ENCODE results near the gene STK11IP. TPM values are rescaled to one million over a fixed set of nuclear protein-coding genes. Genes with fewer than 3 reads are reported as not detected.

The STK11IP gene
- total and polyA plus RNA-seq, 2 of the 13 experiments (the other 11 are each of a cell fraction or from before 2014, with no cell fraction given), result 12.8 to 24.0 TPM

- 0 out of 2 replicates have a peak, but pooled peaks have one; percentile 28 for TF ChIP-seq FOXO4 (CRISPR knock-in tag; conservative IDR thresholded peaks at IDR 0.05)
- no peak for TF ChIP-seq IRF2 (CRISPR knock-in tag; IDR thresholded peaks at IDR 0.05)
- H3K79me2 ChIP-seq (ENCODE audit: insufficient read depth, low read length), result no peaks in the 10 kb centered on the region
- H3K4me2 ChIP-seq (ENCODE audit: low read depth, low read length), result no peak overlapping the region
- ChIA-PET CTCF (ENCODE audit: low intra/inter-chr PET ratio, low total read pairs) (no interaction called here), POLR2A (no interaction called here)
- no peak overlapping the region for H3K4me3 ChIP-seq (replicated peaks in 1 of 3; ENCODE audit: insufficient read depth in 1 of 3, low read depth in 2 of 3, low read length in 3 of 3)
- no peak overlapping the region for H2AFZ ChIP-seq (ENCODE audit: low read length)
- BruUV-seq (replicated peaks), result no TSS peak
- DNase-seq (ENCODE audit: low spot score) (no peak), FAIRE-seq (no peak), ATAC-seq (no peak)
- H3K9me3 ChIP-seq (ENCODE audit: low read length), result no peaks in the 10 kb centered on the region
- H4K20me1 ChIP-seq (ENCODE audit: insufficient read depth, low read length), result no peaks in the 10 kb centered on the region
- no peak overlapping the region for H3K27ac ChIP-seq (ENCODE audit: extremely low read length, insufficient read depth, low read length)
- H3K27me3 ChIP-seq (ENCODE audit: control insufficient read depth in 1 of 2, insufficient read depth in 2 of 2, low read length in 2 of 2), result no peaks in the 10 kb centered on the region; a peak in 1 of 5 replicates
- in situ Hi-C loops (cut with HindIII; ENCODE audit: extremely low pct_ligation_motif_present, low pct_unique_long_range_greater_than_20kb), result no loop called here
- no peak overlapping the region for H3K9ac ChIP-seq (ENCODE audit: insufficient read depth, low read depth, low read length)
- no peaks in the 10 kb centered on the region for H3K36me3 ChIP-seq (replicated peaks in 1 of 2; ENCODE audit: control insufficient read depth in 1 of 2, insufficient read depth in 2 of 2, low read length in 2 of 2)
- WGBS (ENCODE audit: low lambda C conversion rate), result no CpG with 5 or more reads among the region's 2 CpGs
- H3K4me1 ChIP-seq (ENCODE audit: insufficient read depth, low read length), result peaks cover 54% of the 10 kb centered on the region
- intact Hi-C loops (cut with micrococcal nuclease; ENCODE audit: unreplicated experiment), result no loop called here
Observed at GRCh38 chr2:219581346-219581745, 16.3 kb upstream of the STK11IP start.

- intact Hi-C loops (cut with micrococcal nuclease; ENCODE audit: unreplicated experiment), result no loop called here
- ChIA-PET CTCF (ENCODE audit: low intra/inter-chr PET ratio, low total read pairs) (no interaction called here), POLR2A (interaction anchor here (1.5 kb wide), 1 partner anchor 20 kb away, joined by 9 read pairs; the partner anchor contains the start of gene OBSL1)
- no peaks in the 10 kb centered on the region for H3K36me3 ChIP-seq (replicated peaks in 1 of 2; ENCODE audit: control insufficient read depth in 1 of 2, insufficient read depth in 2 of 2, low read length in 2 of 2)
- ATAC-seq (no peak), DNase-seq (ENCODE audit: low spot score) (no peak), FAIRE-seq (no peak)
- no peaks in the 10 kb centered on the region for H3K27me3 ChIP-seq (ENCODE audit: control insufficient read depth in 1 of 2, insufficient read depth in 2 of 2, low read length in 2 of 2)
- H3K9ac ChIP-seq (ENCODE audit: insufficient read depth, low read depth, low read length), result no peak overlapping the region
- peaks cover 63% of the 10 kb centered on the region for H3K4me1 ChIP-seq (ENCODE audit: insufficient read depth, low read length)
- no peaks in the 10 kb centered on the region for H3K79me2 ChIP-seq (ENCODE audit: insufficient read depth, low read length)
- 54% methylated on average over 4 of the region's 4 CpGs for WGBS (ENCODE audit: low lambda C conversion rate)
- H3K9me3 ChIP-seq (ENCODE audit: low read length), result no peaks in the 10 kb centered on the region
- no peak overlapping the region for H3K4me3 ChIP-seq (replicated peaks in 1 of 3; ENCODE audit: insufficient read depth in 1 of 3, low read depth in 2 of 3, low read length in 3 of 3)
- no peak overlapping the region for H3K27ac ChIP-seq (ENCODE audit: extremely low read length, insufficient read depth, low read length)
- no peak overlapping the region for H2AFZ ChIP-seq (ENCODE audit: low read length)
- no peaks in the 10 kb centered on the region for H4K20me1 ChIP-seq (ENCODE audit: insufficient read depth, low read length)
- TF ChIP-seq ZNF12 (CRISPR knock-in tag; IDR thresholded peaks at IDR 0.05) (peak; percentile 99), TEAD2 (CRISPR knock-in tag; IDR thresholded peaks at IDR 0.05) (no peak)
- in situ Hi-C loops (cut with HindIII; ENCODE audit: extremely low pct_ligation_motif_present, low pct_unique_long_range_greater_than_20kb), result no loop called here
- H3K4me2 ChIP-seq (ENCODE audit: low read depth, low read length), result no peak overlapping the region
- no TSS peak for BruUV-seq (replicated peaks)
Observed at GRCh38 chr2:219591091-219591490, 6.6 kb upstream of the STK11IP start.

All from HepG2 (cell line).